Astrocyte of the cerebellum (primary cell): Measurements from ENCODE around the gene KLHDC7B.
A peak's percentile ranks its signal among the peaks of the same experiment; 100 is the strongest.
"Not testable (repeated sequence)": the region's sequence is repeated elsewhere in the genome, so short reads cannot be mapped to it uniquely, and the experiment has no call there.

Experiments
- DNase-seq: peaks from one replicate; pipeline ENCODE4 v3.0.0-alpha.2; 2011; ENCODE audit warnings: low read depth
- H3K4me3 ChIP-seq: 2 replicates; pipeline ENCODE4 v1.5.1; 2011; ENCODE audit warnings: mild to moderate bottlenecking, low read depth, low read length, moderate library complexity
- CTCF ChIP-seq: IDR thresholded peaks from 2 replicates; pipeline ENCODE4 v1.5.1; 2012; ENCODE audit warnings: low read length, low read depth, moderate library complexity, mild to moderate bottlenecking; ENCODE audit errors: missing control alignments
- in situ Hi-C: cut with HindIII; loops from 2 replicates; pipeline ENCODE4 v1.10.0; 2017; ENCODE audit warnings: low sequenced_read_pairs

The KLHDC7B gene

GRCh38 chr22:50535113-50535512 is 10.6 kb upstream of the KLHDC7B start:
- in situ Hi-C loops: no loop called here
- H3K4me3 ChIP-seq: no peak overlapping the region
- TF ChIP-seq CTCF: no peak
- no peak for DNase-seq

- no peak for TF ChIP-seq CTCF
- no peak for DNase-seq
- in situ Hi-C loops: no loop called here
- H3K4me3 ChIP-seq: no peak overlapping the region
These were observed 9.5 kb upstream of the KLHDC7B start for GRCh38 chr22:50536226-50536625.

- no peak for DNase-seq
- H3K4me3 ChIP-seq: no peak overlapping the region
- in situ Hi-C loops: no loop called here
- TF ChIP-seq CTCF: no peak
These were observed 7.9 kb upstream of the KLHDC7B start for GRCh38 chr22:50537765-50538164.

GRCh38 chr22:50540381-50540780 is 5.3 kb upstream of the KLHDC7B start:
- TF ChIP-seq CTCF: no peak

GRCh38 chr22:50541667-50542026 is 4.1 kb upstream of the KLHDC7B start:
- in situ Hi-C loops, DNase-seq, H3K4me3 ChIP-seq: not testable (repeated sequence)

More at GRCh38 chr22:50540381-50540780, 5.3 kb upstream of the KLHDC7B start:
- H3K4me3 ChIP-seq: no peak overlapping the region
- no peak for DNase-seq
- in situ Hi-C loops: no loop called here

GRCh38 chr22:50542416-50542927 is 3.2 kb upstream of the KLHDC7B start:
- no peak for DNase-seq
- no peak for TF ChIP-seq CTCF
- in situ Hi-C loops: no loop called here
- H3K4me3 ChIP-seq: no peak overlapping the region

GRCh38 chr22:50544078-50544745 is 1.5 kb upstream of the KLHDC7B start:
- H3K4me3 ChIP-seq: peak overlapping the region; percentile 18
- DNase-seq: no peak
- TF ChIP-seq CTCF: peak; percentile 55
- in situ Hi-C loops: no loop called here
